ENCODE data around the gene LPP.

Gene LPP

GRCh38 chr3:188458756-188459155 is 304.8 kb downstream of the LPP start:
- FAIRE-seq (no peak), DNase-seq (ENCODE audit: low spot score) (no peak)

- no peak for FAIRE-seq
- DNase-seq (ENCODE audit: low spot score), result no peak
These were observed 311.4 kb downstream of the LPP start for GRCh38 chr3:188465311-188465710.

- DNase-seq (ENCODE audit: low spot score), result no peak
These were observed 314.2 kb downstream of the LPP start for GRCh38 chr3:188468196-188468595.

GRCh38 chr3:188468662-188469061 is 314.7 kb downstream of the LPP start:
- FAIRE-seq (peak; percentile 87), DNase-seq (ENCODE audit: low spot score) (peak; percentile 49)

More at GRCh38 chr3:188468196-188468595, 314.2 kb downstream of the LPP start:
- peak; percentile 24 for FAIRE-seq

GRCh38 chr3:188469228-188469885 is 315.4 kb downstream of the LPP start:
- no peak for DNase-seq (ENCODE audit: low spot score)
- FAIRE-seq, result no peak

GRCh38 chr3:188470508-188471130 is 316.7 kb downstream of the LPP start:
- no peak for DNase-seq (ENCODE audit: low spot score)
- FAIRE-seq, result no peak

GRCh38 chr3:188471723-188472122 is 317.8 kb downstream of the LPP start:
- DNase-seq (ENCODE audit: low spot score) (no peak), FAIRE-seq (no peak)

GRCh38 chr3:188472336-188472735 is 318.4 kb downstream of the LPP start:
- FAIRE-seq (peak; percentile 58), DNase-seq (ENCODE audit: low spot score) (peak; percentile 29)

- DNase-seq (ENCODE audit: low spot score) (no peak), FAIRE-seq (no peak)
These were observed 319.1 kb downstream of the LPP start for GRCh38 chr3:188473045-188473444.

- no peak for FAIRE-seq
- no peak for DNase-seq (ENCODE audit: low spot score)
These were observed 319.8 kb downstream of the LPP start for GRCh38 chr3:188473591-188474288.

- FAIRE-seq (no peak), DNase-seq (ENCODE audit: low spot score) (no peak)
These were observed 323.0 kb downstream of the LPP start for GRCh38 chr3:188476935-188477334.

- DNase-seq (ENCODE audit: low spot score) (no peak), FAIRE-seq (no peak)
These were observed 326.1 kb downstream of the LPP start for GRCh38 chr3:188480011-188480410.

GRCh38 chr3:188482929-188483328 is 329.0 kb downstream of the LPP start:
- DNase-seq (ENCODE audit: low spot score) (no peak), FAIRE-seq (no peak)

GRCh38 chr3:188486126-188486525 is 332.2 kb downstream of the LPP start:
- DNase-seq (ENCODE audit: low spot score) (no peak), FAIRE-seq (no peak)

- FAIRE-seq (no peak), DNase-seq (ENCODE audit: low spot score) (no peak)
These were observed 333.0 kb downstream of the LPP start for GRCh38 chr3:188486952-188487351.

GRCh38 chr3:188487652-188488051 is 333.7 kb downstream of the LPP start:
- DNase-seq (ENCODE audit: low spot score) (no peak), FAIRE-seq (no peak)

GRCh38 chr3:188488801-188489200 is 334.8 kb downstream of the LPP start:
- DNase-seq (ENCODE audit: low spot score) (no peak), FAIRE-seq (no peak)

GRCh38 chr3:188489639-188490405 is 335.9 kb downstream of the LPP start:
- no peak for FAIRE-seq
- no peak for DNase-seq (ENCODE audit: low spot score)

- FAIRE-seq (no peak), DNase-seq (ENCODE audit: low spot score) (no peak)
These were observed 336.5 kb downstream of the LPP start for GRCh38 chr3:188490416-188490815.

- DNase-seq (ENCODE audit: low spot score), result no peak
- no peak for FAIRE-seq
These were observed 337.3 kb downstream of the LPP start for GRCh38 chr3:188491276-188491687.

GRCh38 chr3:188496390-188496789 is 342.4 kb downstream of the LPP start:
- DNase-seq (ENCODE audit: low spot score) (no peak), FAIRE-seq (no peak)

- FAIRE-seq, result no peak
- DNase-seq (ENCODE audit: low spot score), result peak; percentile 30
These were observed 343.1 kb downstream of the LPP start for GRCh38 chr3:188497021-188497420.

Measured in RCC 7860 (cell line).